HG02588 (cell line): ENCODE data around the gene AOC1.
"Not testable (repeated sequence)": the region's sequence is repeated elsewhere in the genome, so short reads cannot be mapped to it uniquely, and the experiment has no call there.

ENCODE experiments used
- ATAC-seq: cut with Tn5 transposase; IDR thresholded peaks from one replicate; pipeline ENCODE4 v1.9.1; 2021; ENCODE audit warnings: mild to moderate bottlenecking, moderate library complexity; ENCODE audit not compliant: unreplicated experiment

AOC1 gene

GRCh38 chr7:150852371-150852905 lies at the start of gene AOC1:
Gene AOC1, plus strand, starts transcription at chr7:150852517. Its CDS starts 3,954 bp downstream, at chr7:150856471.
- no peak for ATAC-seq

DNA sequence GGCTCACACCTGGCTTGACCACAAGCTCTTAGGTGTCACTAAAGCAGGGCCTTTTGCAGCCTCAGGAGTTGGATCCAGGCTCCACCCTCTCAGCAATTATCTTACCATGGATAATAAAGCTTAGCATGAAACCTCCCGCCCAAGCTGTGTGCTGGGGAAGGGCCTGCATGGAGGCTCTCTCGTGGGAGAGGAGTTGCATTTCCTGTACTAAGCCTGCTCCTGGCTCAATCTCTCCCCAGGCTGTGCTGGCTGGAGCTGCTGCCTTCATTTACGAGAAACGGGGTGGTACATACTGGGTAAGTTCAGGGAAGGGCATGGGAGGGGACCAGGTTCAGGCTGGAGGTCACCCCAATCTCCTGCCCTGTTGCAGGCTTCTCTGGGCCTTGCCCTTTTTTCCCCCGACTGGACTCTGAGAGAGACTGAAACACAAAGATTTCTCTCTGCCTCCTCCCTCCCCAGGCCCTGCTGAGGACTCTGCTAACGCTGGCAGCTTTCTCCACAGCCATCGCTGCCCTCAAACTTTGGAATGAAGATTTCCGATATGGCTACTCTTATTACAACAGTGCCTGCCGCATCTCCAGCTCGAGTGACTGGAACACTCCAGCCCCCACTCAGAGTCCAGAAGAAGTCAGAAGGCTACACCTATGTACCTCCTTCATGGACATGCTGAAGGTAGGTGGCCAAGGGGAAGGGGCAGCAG lies 49.0 kb upstream of the AOC1 start:
- no peak for ATAC-seq

GRCh38 chr7:150804802-150805201 lies 47.5 kb upstream of the AOC1 start:
- no peak for ATAC-seq

DNA sequence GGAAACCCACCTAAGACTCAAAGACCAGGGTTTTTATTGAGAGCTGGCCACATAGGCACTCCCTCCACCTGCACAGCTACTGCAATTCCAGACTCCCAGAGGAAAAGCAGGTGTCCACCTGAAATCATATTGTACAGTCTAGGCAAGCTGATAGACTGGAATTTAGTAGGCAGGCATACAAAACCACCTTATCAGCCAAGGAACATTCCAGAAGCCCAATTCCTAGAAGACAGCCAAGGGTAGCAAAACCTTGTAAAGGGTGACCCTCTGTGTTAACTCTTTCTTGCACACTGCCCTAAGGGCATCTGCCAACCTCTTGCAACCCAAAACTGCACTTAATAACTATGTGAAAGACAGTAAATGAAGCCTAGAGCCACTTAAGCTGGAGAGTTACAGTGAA lies 46.5 kb upstream of the AOC1 start:
- ATAC-seq: no peak

DNA sequence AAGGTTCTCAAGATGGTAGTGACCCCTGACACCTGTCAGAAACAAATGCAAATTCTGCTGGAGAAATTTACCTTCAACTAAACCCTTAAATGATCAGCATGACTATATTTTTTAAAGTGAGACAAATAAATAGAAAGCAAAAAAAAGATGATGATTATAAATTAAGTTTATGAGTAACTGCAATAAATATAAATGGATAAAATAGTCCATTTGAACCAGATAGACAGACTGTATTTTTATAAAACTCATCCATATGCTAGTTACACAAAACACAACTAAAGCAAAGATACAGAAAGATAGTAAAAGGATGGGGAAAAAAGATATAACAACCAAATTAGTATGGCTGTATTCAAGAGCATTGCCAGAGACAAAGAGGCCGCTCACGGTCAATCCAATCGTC lies 45.9 kb upstream of the AOC1 start:
- no peak for ATAC-seq

DNA sequence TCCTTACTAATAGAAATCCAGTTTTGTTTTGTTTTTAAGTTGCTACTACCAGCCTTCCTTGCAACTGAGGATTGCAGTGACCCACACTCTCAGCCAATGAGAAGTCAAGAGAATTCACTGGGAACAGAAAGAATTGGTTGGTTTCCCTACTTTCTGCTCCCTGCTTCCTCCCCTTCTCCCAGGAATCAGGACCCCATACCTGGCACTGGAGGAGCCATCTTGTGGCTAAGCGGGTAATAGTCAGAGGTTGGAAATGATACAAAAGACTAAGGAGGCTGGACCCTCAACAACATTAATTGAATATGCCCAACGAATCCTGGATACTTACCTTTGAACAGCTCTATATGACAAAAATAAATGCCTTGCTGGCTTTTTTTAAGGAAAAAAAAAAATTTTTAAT lies 45.5 kb upstream of the AOC1 start:
- no peak for ATAC-seq

GRCh38 chr7:150807616-150808438 lies 44.5 kb upstream of the AOC1 start:
- not testable (repeated sequence) for ATAC-seq

DNA sequence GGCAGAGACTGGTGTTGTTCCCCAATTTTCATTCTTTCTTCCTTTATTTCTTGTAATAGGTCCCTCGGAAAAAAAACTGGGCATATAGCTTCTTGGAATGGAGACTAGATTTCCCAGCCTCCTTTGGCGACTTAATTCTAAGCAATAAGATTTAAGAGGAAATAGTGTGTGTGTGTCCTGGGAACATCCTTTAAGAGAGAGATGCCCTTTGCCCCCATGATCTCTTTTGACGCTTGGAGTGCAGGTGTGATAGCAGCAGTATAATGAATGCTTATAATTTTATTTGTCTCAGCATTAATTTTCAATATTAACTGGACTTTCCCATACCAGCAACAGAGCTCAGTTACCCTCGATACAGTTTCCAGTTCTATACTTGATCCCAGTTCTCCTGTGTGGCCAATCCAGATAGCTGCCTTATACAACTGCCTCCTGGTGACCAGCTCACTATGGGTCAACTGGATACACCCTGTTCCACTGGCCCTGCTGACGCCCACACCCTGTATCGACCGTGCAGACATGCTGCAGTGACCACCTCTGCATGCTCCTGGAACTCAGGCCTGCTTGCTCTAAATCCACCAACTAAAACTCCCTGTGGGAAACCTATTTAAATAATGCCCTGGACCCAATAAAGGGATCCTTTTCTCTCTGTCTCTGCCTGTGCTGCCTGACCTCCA lies 37.9 kb upstream of the AOC1 start:
- no peak for ATAC-seq

DNA sequence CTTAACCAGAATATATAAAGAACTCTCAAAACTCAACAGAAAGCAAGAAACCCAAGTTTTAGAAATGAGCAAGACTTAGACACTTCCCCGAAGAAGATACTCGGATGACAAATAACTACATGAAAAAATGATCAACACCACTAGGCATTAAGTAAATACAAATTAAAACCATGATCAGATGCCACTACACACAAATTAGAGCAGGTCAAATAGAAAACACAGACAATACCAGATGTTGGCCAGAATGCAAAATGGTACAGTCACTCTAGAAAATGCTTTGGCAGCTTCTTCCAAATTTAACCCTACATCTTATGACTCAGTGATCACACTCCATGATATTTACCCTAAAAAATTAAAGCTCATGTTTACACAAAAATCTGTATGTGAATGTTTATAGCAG lies 33.3 kb upstream of the AOC1 start:
- ATAC-seq: no peak

DNA sequence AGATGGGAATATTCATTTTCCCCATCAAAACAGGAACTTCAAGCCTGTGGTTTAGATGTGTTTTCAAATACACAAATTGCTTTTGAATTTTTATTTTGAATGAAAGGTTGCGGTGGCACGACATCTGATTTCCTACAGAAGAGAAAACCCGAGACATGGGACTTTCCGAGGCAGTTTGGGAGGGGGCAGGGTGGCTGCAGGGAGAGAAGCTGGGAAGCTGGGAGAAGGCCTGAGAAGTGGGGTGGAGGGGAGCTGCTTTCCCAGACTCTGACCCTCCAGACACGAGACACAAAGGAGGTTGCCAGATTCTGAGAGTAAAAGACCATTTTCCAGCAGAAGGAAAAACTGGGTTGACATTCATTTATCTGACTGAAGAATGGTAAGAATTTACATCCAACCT lies 32.2 kb upstream of the AOC1 start:
- ATAC-seq: no peak

GRCh38 chr7:150820578-150821198 lies 31.6 kb upstream of the AOC1 start:
- no peak for ATAC-seq

DNA sequence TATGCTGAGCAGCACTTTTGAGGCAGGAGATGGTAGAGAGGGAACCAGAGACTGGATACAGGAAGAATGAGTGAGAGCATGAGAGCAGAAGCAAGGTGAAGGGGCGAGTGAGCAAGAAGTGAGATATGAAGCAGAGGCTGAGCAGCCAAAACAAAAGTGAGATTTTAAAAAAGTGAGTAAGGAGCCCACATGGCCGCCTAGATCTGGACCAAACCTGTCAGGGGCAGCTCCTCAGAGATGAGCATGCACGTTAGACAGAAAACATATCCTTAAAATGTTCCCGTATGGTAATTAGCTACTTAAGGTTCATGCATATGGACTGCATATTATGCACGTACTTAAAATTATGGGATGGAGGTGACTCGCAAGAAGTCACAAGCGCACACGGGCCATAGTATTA lies 29.3 kb upstream of the AOC1 start:
- no peak for ATAC-seq

DNA sequence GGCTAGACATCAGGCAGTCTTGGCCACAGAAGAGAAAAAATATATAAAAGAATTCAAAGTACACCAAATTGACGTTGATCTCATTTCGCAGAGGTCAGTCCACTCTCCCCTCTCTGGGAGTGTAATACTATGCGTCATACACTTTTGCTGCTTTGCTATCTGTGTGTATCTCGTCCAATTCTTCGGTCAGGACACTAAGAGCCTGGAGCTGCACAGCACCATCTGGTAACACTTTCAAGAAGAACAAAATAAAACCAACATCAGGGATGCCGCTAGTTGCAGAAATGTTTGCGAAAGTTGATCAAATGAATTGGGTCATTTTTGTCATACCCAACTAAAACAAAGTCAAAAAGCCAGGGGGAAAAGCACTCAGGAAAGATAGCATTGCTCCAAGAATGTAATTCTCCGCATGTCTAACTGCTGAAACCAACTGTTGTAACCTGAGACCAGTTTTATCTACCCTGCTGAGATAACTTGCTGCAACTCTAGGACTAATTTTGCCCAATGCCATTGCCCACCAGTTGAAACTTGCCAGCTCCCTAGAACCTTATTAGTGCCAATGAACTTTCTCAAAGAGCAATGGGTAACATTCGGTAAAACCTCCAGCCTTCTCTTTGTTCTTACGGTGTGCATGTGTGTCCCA lies 28.7 kb upstream of the AOC1 start:
- ATAC-seq: no peak

- no peak for ATAC-seq
Observed at GRCh38 chr7:150824379-150825177, 27.7 kb upstream of the AOC1 start.

DNA sequence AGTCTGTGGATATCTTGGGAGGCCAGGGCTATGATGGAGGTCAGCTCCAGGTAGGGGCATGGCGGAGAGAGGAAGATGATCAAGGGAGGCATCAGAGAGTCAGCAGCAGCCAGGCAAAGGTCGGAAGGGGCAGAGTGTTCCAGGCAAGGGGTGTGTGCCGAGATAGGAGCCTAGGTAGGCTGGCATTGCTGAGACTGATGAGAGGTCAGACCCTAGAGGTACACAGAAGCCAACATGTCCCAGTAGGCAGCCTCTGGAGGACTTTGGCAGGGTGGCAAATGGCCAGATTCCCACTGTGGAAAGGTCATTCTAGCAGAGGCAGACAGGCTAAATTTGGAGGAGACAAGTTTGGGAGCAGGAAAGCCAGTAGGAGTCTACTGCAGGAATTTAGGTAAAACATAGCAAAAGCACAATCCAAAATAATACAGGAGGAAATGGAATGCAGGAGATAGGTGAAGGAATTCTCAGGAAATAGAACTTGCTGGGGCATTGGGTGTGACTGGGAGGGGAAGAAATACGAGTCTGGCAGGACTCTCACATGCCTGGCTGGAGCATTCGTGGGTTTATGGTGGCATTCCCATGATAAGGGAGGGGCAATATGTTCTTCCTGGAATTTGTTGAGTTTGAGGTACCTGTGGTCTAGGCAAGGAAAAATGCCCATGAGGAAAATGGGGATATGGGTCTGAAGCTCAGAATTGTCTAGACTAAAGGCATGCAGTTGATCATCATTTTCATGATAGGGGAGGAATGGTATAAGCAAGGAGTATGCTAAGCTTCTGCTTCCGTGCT lies 26.1 kb upstream of the AOC1 start:
- ATAC-seq: no peak

DNA sequence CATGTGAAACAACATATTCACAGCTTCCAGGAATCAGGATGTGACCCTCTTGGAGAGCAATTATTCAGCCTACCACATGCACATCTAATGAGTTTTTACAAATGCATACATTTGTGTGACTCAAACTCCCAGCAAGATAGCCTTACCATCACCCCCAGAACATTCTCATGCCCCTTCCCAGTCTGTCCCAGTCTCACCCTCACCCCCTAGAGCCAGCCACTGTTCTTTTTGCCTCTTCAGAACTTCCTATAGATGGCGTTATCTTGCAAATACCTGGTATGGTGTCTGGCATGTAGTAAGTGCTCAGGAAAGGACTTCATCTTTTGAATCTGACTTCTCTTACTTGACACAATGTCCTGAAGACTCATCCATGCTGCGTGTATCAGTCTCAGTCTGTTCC lies 23.9 kb upstream of the AOC1 start:
- no peak for ATAC-seq

DNA sequence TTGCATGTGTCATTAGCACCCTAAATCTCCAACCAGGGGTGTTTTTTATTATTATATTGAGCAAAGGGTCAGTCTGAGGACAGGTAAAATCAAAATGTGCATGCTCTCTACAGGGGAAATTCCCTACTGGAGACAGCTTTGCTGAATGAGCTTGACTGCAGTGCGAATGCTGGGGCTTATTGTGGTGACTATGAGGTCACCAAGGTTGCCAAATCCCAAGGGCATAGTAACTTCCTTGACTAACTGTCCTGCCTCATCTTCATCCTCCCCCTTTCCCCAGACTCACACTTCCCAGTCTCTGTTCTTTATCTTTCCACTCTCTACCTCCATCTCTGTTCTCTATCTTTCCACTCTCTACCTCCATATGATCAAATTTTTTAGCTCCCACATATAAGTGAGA lies 22.9 kb upstream of the AOC1 start:
- ATAC-seq: no peak

GRCh38 chr7:150830937-150831336 lies 21.4 kb upstream of the AOC1 start:
- ATAC-seq: no peak

GRCh38 chr7:150831851-150832250 lies 20.5 kb upstream of the AOC1 start:
- no peak for ATAC-seq
